Eye (tissue), 1 donor: ENCODE data around the gene PTBP3.
"Not testable (repeated sequence)": the region's sequence is repeated elsewhere in the genome, so short reads cannot be mapped to it uniquely, and the experiment has no call there.

ENCODE experiments used
- DNase-seq: peaks from one replicate; pipeline ENCODE4 v3.0.0-alpha.2; 2015

Gene PTBP3

GRCh38 chr9:112332977-112333638 lies at the start of gene PTBP3:
Gene PTBP3 (minus strand): TSS chr9:112333619. CDS start chr9:112297865, 35,754 bp downstream.
- DNase-seq, result peak; percentile 88

GRCh38 chr9:112382501-112383364 lies 49.3 kb upstream of the PTBP3 start:
- DNase-seq, result no peak

- DNase-seq, result no peak
These were observed 48.6 kb upstream of the PTBP3 start for GRCh38 chr9:112382066-112382465.

- DNase-seq, result peak; percentile 63
These were observed 47.4 kb upstream of the PTBP3 start for GRCh38 chr9:112380825-112381221.

DNA sequence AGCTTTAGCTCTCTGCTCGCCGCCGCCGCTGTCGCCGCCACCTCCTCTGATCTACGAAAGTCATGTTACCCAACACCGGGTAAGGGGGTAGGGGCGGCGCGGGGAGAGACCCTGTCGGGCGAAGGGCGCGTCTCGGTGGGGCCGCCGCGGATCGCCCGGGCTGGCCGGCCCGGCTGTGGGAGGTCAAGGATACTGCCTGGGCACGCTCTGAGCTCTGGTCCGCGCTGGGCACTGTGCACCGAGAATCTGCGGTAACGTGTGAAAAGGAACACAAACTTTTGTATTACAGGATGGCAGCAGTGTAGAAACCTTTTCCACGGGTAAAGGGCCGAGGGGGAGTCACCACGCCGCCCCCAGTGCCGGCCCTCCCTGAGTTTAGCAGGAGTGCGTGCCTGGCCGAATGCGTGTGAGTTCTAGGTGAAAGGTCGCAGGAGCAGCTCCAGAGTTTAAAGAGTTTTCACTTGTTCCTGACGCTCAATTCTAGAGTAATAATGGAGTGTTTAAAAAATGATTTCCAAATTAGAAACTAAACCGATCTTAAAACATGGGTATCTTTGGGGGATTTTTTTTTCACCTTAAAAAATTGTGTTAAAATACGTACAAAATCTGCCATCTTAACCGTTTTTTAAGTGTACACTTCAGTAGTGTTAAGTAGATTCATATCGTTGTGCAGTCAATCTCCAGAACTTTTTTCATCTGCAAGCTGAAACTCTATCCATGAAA lies 46.8 kb upstream of the PTBP3 start, which contains the start of gene HSDL2:
Gene HSDL2 (plus strand): TSS at position 7 of the 723 bp plus-strand sequence. CDS start 56 bp downstream, at position 63.
- DNase-seq, result no peak

DNA sequence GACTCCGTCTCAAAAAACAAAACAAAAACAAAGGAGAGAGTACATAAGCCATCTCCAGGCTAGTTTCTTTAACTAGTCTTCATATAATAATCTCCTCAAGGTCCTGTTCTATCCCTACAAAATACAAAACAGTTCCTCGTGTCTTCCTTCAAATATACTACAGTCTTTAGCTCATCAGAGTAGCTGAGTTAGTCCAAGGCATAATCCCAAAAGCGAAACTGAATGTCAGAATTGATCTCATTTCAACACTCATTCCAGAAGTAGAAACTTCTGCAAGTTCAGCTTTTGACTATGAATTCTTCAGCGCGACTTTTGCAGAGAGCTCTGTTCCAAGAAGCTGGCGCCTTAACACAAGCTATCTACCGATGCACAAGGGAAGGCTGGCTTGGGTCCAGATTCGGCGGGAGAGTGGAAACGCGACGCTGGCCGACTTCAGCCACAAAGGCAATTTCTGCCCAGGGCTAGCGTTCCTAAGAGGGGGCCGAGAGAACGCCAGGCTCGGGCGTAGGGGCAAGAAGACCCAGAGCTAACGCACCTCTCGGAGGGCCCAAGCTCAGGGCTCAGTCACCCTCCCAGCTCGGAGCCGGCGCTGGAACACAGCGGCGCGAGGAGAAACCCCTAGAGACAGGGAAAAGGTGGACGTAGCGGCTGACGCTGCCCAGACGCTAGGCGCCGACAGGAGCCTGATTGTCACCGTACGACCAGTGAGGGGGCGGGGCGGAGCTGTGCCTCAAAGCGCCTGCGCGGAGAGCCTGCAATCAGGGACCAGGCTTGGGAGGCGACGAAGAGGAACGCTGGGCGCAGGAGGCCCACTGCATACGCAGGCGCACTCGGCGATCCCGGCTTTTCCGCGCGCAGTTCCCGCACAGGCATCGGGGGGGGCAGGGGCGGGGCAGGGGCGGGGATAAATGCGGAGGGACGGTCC lies 46.0 kb upstream of the PTBP3 start:
- DNase-seq, result peak; percentile 100

GRCh38 chr9:112378328-112379176 lies 45.1 kb upstream of the PTBP3 start:
- peak; percentile 47 for DNase-seq

DNA sequence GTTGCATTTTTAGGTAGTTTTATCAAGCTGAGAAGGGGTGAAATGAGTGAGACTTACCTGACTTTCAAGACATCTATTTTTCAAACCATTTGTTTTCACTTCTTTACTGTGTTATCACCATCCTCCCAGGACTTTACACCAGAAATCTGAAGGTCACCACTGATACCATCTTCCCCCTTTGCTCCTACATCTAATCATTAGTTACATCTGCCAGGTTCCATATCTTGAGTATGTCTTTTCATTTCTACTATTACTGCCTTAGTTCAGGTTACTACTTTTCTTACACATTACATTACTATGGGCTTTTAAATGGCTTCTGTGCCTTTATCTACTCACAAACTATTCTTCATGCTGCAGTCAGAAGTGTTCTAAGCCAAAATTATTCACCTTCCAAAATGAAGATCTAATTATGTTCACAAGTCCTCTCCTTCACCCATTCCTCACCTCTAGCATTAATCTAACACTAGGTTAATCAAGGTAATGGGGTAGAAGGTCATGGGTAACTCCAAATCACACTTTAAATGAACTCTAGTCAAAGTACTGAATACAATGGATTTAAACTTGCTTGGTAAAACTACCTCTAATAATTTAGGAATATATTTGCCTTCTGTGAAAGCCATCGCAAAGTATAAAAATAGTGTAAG lies 44.4 kb upstream of the PTBP3 start:
- DNase-seq, result no peak

- DNase-seq, result no peak
These were observed 43.7 kb upstream of the PTBP3 start for GRCh38 chr9:112377087-112377486.

- no peak for DNase-seq
These were observed 41.9 kb upstream of the PTBP3 start for GRCh38 chr9:112375361-112375760.

DNA sequence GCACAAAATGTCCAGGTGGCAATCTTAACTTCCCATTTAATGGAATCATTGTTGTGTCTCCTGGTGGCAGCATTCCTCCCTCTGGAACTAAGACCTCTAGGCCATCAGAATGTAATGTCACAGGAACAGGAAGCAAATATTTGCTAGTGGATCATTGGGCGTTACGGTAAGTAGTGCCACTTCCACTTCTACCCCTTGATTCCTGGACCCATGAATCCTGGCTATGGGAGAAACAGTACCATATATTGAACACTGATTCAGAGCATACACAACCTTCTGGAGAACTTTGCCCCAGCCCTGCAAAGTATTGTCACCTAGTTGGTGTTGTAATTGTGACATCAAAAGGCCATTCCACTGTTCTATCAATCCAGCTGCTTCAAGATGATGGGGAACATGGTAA lies 40.8 kb upstream of the PTBP3 start:
- not testable (repeated sequence) for DNase-seq

GRCh38 chr9:112373666-112374065 lies 40.2 kb upstream of the PTBP3 start:
- DNase-seq, result not testable (repeated sequence)

GRCh38 chr9:112371060-112371459 lies 37.6 kb upstream of the PTBP3 start:
- DNase-seq, result no peak

DNA sequence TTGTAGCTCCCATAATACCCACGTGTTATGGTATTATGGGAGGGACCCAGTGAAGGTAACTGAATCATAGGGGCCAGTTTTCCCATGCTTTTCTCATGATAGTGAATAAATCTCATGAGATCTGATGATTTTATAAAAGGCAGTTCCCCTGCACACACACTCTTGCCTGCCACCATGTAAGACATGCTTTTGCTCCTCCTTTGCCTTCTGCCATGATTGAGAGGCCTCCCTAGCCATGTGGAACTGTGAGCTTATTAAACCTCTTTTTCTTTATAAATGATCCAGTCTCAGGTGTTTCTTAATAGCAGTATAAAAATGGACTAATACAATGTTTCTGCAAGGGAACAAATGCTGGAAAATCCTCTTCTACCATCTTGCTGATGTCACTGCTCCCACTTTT lies 36.4 kb upstream of the PTBP3 start:
- DNase-seq, result no peak

- no peak for DNase-seq
These were observed 34.0 kb upstream of the PTBP3 start for GRCh38 chr9:112367465-112367864.

DNA sequence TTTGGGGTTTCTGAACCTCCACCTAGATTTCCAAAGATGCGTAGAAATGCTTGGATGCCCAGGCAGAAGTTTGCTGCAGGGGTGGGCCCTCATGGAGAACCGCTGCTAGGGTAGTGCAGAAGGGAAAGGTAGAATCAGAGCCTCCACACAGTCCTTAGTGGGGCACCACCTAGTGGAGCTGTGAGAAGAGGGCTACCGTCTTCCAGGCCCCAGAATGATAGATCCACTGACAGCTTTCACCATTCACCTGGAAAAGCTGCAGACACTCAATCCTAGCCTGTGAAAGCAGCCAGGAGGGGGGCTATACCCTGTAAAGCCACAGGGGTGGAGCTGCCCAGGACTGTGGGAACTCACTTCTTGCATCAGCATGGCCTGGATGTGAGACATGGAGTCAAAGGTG lies 33.2 kb upstream of the PTBP3 start:
- DNase-seq, result no peak

DNA sequence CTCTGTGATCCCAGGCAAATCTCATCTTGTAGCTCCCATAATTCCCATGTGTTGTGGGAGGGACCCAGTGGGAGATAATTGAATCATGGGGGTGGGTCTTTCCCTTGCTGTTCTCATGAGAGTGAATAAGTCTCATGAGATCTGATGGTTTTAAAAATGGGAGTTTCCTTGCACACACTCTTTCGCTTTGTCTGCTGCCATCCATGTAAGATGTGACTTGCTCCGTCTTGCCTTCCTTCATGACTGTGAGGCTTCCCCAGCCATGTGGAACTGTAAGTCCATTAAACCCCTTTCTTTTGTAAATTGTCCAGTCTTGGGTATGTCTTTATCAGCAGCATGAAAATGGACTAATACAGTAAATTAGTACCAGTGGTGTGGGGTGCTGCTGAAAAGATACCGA lies 31.8 kb upstream of the PTBP3 start:
- DNase-seq, result not testable (repeated sequence)

- DNase-seq, result no peak
These were observed 31.3 kb upstream of the PTBP3 start for GRCh38 chr9:112364761-112365160.

GRCh38 chr9:112361601-112362000 lies 28.2 kb upstream of the PTBP3 start:
- DNase-seq, result peak; percentile 74

- no peak for DNase-seq
These were observed 26.8 kb upstream of the PTBP3 start for GRCh38 chr9:112360047-112360804.
